ENCODE data around the gene AFG1L.
"Not testable (repeated sequence)": the region's sequence is repeated elsewhere in the genome, so short reads cannot be mapped to it uniquely, and the experiment has no call there.

The AFG1L gene

GRCh38 chr6:108518714-108519576 lies 224.1 kb downstream of the AFG1L start:
- no peak for DNase-seq (ENCODE audit: low read depth)

DNA sequence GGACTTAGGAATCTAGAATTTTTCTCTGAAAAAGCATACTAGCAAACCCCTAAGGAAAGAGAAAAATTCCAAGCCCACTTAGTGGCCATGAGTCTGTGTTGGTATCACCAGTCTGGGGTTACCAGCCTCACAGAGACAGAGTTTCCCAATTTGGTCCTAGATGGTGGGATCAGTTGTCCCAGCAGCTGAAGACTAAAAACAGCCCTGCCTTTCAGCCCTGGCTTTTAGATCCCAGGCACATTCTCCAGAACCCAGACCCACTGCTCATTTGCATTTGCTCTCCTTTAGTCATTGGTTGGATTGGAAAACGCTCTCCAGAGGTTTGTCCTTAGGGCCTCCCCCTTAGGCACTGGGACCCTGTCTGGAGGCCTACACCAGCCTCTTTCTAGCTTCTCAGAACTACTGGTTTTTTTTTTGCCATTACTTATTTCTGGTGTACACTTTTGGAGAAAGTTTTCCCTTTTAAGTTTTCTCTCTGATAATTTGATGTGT lies 226.8 kb downstream of the AFG1L start:
- DNase-seq (ENCODE audit: low read depth) = no peak

DNA sequence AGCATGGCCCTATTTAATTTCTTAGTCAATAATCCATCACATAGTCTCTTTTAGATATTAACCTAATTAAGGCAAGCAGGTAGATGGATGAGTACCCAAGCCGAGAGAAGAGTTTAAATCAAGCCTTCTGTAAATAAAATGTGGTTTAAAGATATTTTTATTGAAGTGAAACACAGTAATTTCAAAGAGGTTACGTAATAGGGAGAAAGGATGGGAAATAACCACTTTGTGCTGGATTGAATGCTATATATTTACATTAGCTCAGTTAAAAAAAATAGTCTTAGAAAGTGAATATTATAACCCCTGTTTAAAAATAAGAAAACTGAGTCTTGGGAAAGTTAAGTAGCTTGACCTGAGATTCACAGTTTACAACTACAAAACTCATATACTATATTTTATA lies 228.8 kb downstream of the AFG1L start:
- DNase-seq (ENCODE audit: low read depth) = no peak

- no peak for DNase-seq (ENCODE audit: low read depth)
Measured at GRCh38 chr6:108524528-108525248, 229.8 kb downstream of the AFG1L start.

- DNase-seq (ENCODE audit: low read depth) = no peak
Measured at GRCh38 chr6:108526739-108527174, 231.9 kb downstream of the AFG1L start.

- DNase-seq (ENCODE audit: low read depth) = no peak
Measured at GRCh38 chr6:108528878-108529277, 234.0 kb downstream of the AFG1L start.

DNA sequence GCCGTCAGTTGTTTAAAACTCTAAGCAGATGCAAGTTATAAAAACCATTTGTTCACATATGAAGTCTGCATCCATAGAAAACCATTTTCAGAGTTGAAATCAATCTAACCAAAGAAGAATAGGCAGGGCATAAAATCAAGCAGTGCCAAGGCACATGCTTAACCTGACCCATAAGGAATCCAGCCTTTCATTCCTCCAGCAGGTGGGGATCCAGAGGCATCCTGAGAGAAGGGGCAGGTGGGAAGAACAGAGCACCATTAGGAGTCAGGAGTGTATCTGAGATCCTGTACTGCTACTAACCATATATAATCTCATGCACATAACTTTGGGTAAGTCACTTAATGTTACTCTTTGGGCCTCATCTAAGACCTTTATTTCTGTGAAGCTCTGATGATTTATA lies 236.5 kb downstream of the AFG1L start:
- no peak for DNase-seq (ENCODE audit: low read depth)

DNA sequence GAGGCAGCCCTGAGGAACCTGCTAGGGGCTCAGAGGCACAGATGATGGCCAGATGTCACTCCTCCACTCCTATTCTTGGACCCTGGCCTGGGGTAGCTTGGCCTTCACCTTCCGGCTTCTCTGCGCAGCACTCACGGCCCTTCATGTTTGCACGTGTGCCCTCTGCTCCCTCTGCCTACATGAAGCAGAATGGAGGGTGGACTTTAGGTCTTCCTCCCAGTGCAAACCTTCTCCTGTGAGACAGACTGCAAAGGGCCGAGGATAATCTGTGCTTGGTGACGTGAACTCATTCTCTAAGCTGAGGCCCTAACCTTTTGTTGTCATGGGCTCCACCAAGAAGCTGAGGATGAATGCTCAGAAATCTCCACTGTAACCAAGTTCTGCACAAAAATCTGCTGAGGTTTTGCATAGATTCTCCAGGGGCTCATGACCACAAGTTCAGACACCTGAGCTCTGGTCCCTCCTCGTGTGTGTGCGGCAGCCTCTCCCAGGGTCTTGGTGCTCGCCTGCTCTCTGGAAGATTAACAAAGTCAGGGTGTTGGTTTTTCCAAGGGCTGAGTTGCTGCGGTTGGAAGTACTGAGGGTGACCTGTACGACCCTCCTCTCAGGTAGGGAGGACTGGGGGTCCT lies 240.4 kb downstream of the AFG1L start:
- DNase-seq (ENCODE audit: low read depth) = no peak

DNA sequence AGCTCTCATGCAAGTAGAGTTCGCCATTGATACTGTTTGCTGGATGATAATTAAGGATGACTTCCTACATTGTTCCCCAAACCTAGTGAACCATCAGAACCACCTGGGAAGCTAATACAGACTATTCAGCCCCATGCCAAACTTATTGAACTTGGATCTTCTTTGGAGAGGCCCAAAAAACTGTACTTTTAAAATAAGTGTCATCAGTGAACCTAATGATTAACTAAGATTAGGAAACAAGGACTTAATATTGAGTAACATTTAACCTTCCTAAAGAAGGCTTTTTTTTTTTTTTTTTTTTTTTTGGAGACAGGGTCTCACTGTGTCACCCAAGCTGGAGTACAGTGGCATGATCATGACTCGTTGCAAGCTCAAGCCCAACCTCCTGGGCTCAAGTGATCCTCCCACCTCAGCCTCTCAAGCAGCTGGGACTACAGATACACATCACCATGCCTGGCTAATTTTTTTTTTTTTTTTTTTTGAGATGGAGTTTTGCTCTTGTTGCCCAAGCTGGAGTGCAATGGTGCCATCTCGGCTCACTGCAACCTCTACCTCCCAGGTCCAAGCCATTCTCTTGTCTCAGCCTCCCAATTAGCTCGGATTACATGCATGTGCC lies 241.2 kb downstream of the AFG1L start:
- DNase-seq (ENCODE audit: low read depth) = not testable (repeated sequence)

- DNase-seq (ENCODE audit: low read depth) = no peak
Measured at GRCh38 chr6:108541843-108542759, 247.2 kb downstream of the AFG1L start.

- DNase-seq (ENCODE audit: low read depth) = no peak
Measured at GRCh38 chr6:108543175-108543940, 248.5 kb downstream of the AFG1L start.

- no peak for DNase-seq (ENCODE audit: low read depth)
Measured at GRCh38 chr6:108544606-108545005, 249.8 kb downstream of the AFG1L start.

- DNase-seq (ENCODE audit: low read depth) = no peak
Measured at GRCh38 chr6:108546079-108547049, 251.5 kb downstream of the AFG1L start.

GRCh38 chr6:108549241-108549640 lies 254.4 kb downstream of the AFG1L start:
- no peak for DNase-seq (ENCODE audit: low read depth)

GRCh38 chr6:108549741-108550140 lies 254.9 kb downstream of the AFG1L start:
- DNase-seq (ENCODE audit: low read depth) = no peak

GRCh38 chr6:108550256-108550655 lies 255.4 kb downstream of the AFG1L start:
- DNase-seq (ENCODE audit: low read depth) = no peak

- no peak for DNase-seq (ENCODE audit: low read depth)
Measured at GRCh38 chr6:108555399-108556052, 260.7 kb downstream of the AFG1L start.

DNA sequence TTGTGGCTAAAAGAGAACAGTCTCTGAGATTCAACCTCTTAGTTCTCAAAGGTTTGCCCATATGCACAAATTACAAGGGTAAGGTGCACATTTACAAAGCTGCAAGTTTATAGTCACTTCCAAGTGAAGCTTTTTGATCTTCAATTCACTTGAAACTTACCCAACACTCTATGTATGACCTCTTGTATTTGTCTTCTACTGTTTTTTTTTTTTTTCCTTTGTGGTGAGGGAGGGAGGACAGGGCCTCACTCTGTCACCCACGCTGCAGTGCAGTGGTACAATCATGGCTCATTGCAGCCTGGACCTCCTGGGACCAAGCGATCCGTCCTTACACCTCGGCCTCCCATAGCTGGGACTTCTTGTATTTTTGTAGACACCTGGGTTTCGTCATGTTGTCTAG lies 261.4 kb downstream of the AFG1L start:
- DNase-seq (ENCODE audit: low read depth) = no peak
